ENCODE measurements around the gene ARID1B.

DNA sequence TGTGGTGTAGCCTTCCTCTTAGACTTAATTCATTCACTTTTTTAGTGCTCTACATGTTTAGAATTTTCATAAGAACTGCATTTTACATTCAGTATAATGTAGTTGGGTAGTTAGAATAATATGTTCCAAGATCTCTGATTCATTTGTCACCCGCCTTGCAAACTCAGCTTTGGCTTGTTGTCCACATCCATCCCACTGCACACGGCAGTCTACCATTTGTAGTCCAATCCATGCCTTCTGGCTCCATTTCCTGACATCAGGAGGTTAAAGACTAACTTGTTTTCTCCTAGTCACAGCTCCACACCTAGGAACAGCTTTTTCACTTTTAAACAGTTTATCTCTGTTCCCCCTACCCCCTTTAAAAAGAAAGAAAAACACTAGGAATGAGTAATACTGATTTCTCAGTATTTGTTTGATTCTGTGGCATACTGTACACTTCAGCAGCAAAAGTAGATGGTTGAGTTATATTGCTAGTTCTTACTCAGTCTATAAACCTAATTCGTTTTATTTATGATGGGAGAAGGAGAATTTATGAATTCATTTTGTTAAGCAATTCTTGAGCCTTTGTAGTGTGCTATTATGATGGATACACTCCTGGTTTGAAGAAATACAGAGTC, 180.9 kb downstream of the ARID1B start:
- TF ChIP-seq GATA2 (IDR thresholded peaks at IDR 0.05; ENCODE audit: low read depth, low read length) (no peak), GATA3 (IDR thresholded peaks at IDR 0.05; ENCODE audit: low read depth, low read length) (no peak)
